Measurements from ENCODE around the gene TLR8. TPM values are rescaled to one million over a fixed set of nuclear protein-coding genes. Genes with fewer than 3 reads are reported as not detected.

Gene TLR8
- total RNA-seq, 1 donor from 2014 or later, result not detected

GRCh38 chrX:12885508-12885907 is 20.9 kb upstream of the TLR8 start:
- FAIRE-seq, result peak; percentile 47
- DNase-seq (ENCODE audit: low read depth), result no peak
- no peaks in the 10 kb centered on the region for H3K27me3 ChIP-seq (ENCODE audit: control insufficient read depth, insufficient read depth, low read length)

DNA sequence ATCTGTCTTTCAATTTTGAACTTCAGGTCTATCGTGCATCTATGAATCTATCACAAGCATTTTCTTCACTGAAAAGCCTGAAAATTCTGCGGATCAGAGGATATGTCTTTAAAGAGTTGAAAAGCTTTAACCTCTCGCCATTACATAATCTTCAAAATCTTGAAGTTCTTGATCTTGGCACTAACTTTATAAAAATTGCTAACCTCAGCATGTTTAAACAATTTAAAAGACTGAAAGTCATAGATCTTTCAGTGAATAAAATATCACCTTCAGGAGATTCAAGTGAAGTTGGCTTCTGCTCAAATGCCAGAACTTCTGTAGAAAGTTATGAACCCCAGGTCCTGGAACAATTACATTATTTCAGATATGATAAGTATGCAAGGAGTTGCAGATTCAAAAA is 19.9 kb upstream of the TLR8 start:
- DNase-seq (ENCODE audit: low read depth), result no peak
- H3K4me3 ChIP-seq (ENCODE audit: low read depth, low read length), result no peak overlapping the region
- FAIRE-seq, result no peak
- TF ChIP-seq CTCF (IDR thresholded peaks at IDR 0.05; ENCODE audit: insufficient read depth, low read length, severe bottlenecking), result no peak
- H3K36me3 ChIP-seq (ENCODE audit: control insufficient read depth, insufficient read depth, low read length), result no peaks in the 10 kb centered on the region
- no peaks in the 10 kb centered on the region for H3K27me3 ChIP-seq (ENCODE audit: control insufficient read depth, insufficient read depth, low read length)

More at GRCh38 chrX:12885508-12885907, 20.9 kb upstream of the TLR8 start:
- Histone ChIP-seq H3K36me3 (ENCODE audit: control insufficient read depth, insufficient read depth, low read length) (no peaks in the 10 kb centered on the region), H3K4me3 (ENCODE audit: low read depth, low read length) (no peak overlapping the region)
- TF ChIP-seq CTCF (IDR thresholded peaks at IDR 0.05; ENCODE audit: insufficient read depth, low read length, severe bottlenecking), result no peak

DNA sequence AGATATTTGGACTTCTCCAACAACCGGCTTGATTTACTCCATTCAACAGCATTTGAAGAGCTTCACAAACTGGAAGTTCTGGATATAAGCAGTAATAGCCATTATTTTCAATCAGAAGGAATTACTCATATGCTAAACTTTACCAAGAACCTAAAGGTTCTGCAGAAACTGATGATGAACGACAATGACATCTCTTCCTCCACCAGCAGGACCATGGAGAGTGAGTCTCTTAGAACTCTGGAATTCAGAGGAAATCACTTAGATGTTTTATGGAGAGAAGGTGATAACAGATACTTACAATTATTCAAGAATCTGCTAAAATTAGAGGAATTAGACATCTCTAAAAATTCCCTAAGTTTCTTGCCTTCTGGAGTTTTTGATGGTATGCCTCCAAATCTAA is 19.3 kb upstream of the TLR8 start:
- Histone ChIP-seq H3K27me3 (ENCODE audit: control insufficient read depth, insufficient read depth, low read length) (no peaks in the 10 kb centered on the region), H3K4me3 (ENCODE audit: low read depth, low read length) (no peak overlapping the region), H3K36me3 (ENCODE audit: control insufficient read depth, insufficient read depth, low read length) (no peaks in the 10 kb centered on the region)
- no peak for FAIRE-seq
- TF ChIP-seq CTCF (IDR thresholded peaks at IDR 0.05; ENCODE audit: insufficient read depth, low read length, severe bottlenecking), result no peak
- DNase-seq (ENCODE audit: low read depth), result no peak

GRCh38 chrX:12887767-12888166 is 18.7 kb upstream of the TLR8 start:
- no peak for FAIRE-seq
- Histone ChIP-seq H3K27me3 (ENCODE audit: control insufficient read depth, insufficient read depth, low read length) (no peaks in the 10 kb centered on the region), H3K36me3 (ENCODE audit: control insufficient read depth, insufficient read depth, low read length) (no peaks in the 10 kb centered on the region), H3K4me3 (ENCODE audit: low read depth, low read length) (no peak overlapping the region)
- DNase-seq (ENCODE audit: low read depth), result no peak
- TF ChIP-seq CTCF (IDR thresholded peaks at IDR 0.05; ENCODE audit: insufficient read depth, low read length, severe bottlenecking), result no peak

GRCh38 chrX:12890467-12890866 is 16.0 kb upstream of the TLR8 start:
- TF ChIP-seq CTCF (IDR thresholded peaks at IDR 0.05; ENCODE audit: insufficient read depth, low read length, severe bottlenecking), result no peak
- DNase-seq (ENCODE audit: low read depth) (no peak), FAIRE-seq (no peak)
- H3K4me3 ChIP-seq (ENCODE audit: low read depth, low read length), result no peak overlapping the region
- no peaks in the 10 kb centered on the region for H3K36me3 ChIP-seq (ENCODE audit: control insufficient read depth, insufficient read depth, low read length)
- no peaks in the 10 kb centered on the region for H3K27me3 ChIP-seq (ENCODE audit: control insufficient read depth, insufficient read depth, low read length)

- H3K27me3 ChIP-seq (ENCODE audit: control insufficient read depth, insufficient read depth, low read length), result no peaks in the 10 kb centered on the region
- no peak for TF ChIP-seq CTCF (IDR thresholded peaks at IDR 0.05; ENCODE audit: insufficient read depth, low read length, severe bottlenecking)
- FAIRE-seq, result no peak
- no peak overlapping the region for H3K4me3 ChIP-seq (ENCODE audit: low read depth, low read length)
- DNase-seq (ENCODE audit: low read depth), result no peak
- H3K36me3 ChIP-seq (ENCODE audit: control insufficient read depth, insufficient read depth, low read length), result no peaks in the 10 kb centered on the region
These were observed 15.2 kb upstream of the TLR8 start for GRCh38 chrX:12891171-12891570.

Data from bronchial epithelial cell (primary cell).